HG03520 (cell line): ENCODE measurements around the gene IGFBP1.
"Not testable (repeated sequence)": the region's sequence is repeated elsewhere in the genome, so short reads cannot be mapped to it uniquely, and the experiment has no call there.

Experiments used
- ATAC-seq: cut with Tn5 transposase; IDR thresholded peaks from one replicate; pipeline ENCODE4 v1.9.1; 2021; ENCODE audit warnings: mild to moderate bottlenecking, moderate library complexity; ENCODE audit not compliant: unreplicated experiment

IGFBP1 gene

GRCh38 chr7:45930967-45931366 lies 42.7 kb downstream of the IGFBP1 start:
- no peak for ATAC-seq

GRCh38 chr7:45937301-45937700 lies 49.0 kb downstream of the IGFBP1 start:
- ATAC-seq, result no peak

GRCh38 chr7:45937862-45938261 lies 49.6 kb downstream of the IGFBP1 start:
- no peak for ATAC-seq

GRCh38 chr7:45938626-45939302 lies 50.5 kb downstream of the IGFBP1 start:
- no peak for ATAC-seq

- no peak for ATAC-seq
Observed at GRCh38 chr7:45939574-45939973, 51.3 kb downstream of the IGFBP1 start.

- not testable (repeated sequence) for ATAC-seq
Observed at GRCh38 chr7:45940237-45940781, 52.0 kb downstream of the IGFBP1 start.

- no peak for ATAC-seq
Observed at GRCh38 chr7:45940939-45941338, 52.7 kb downstream of the IGFBP1 start.
